ENCODE data around the gene DDA1.

GRCh38 chr19:17365361-17365760 is 56.0 kb downstream of the DDA1 start:
- TF ChIP-seq CTCF (IDR thresholded peaks at IDR 0.05): no peak
- TF ChIP-seq EP300 (IDR thresholded peaks at IDR 0.05): no peak
- TF ChIP-seq POLR2A (IDR thresholded peaks at IDR 0.05): no peak
